Peyer's patch (tissue), 4 donors: Measurements from ENCODE around the gene TMEM72.

Experiments
- POLR2A ChIP-seq, 2 donors: fragments of 450-650 bp; IDR thresholded peaks; one replicate each; pipeline ENCODE4 v1.5.1; 2017; ENCODE audit warnings: antibody characterized with exemption in 2 of 2, mild to moderate bottlenecking in 2 of 2, moderate library complexity in 2 of 2
- TF ChIP-seq, protein P1 (sequence below), 6 experiments: fragments of 450-650 bp in 4 of 6; fragments of 200-600 bp in 2 of 6; sonication (generic) in 1 of 6; IDR thresholded peaks; one replicate each; pipeline ENCODE4 v1.5.1; 2017 to 2019; ENCODE audit warnings: antibody characterized with exemption in 6 of 6, mild to moderate bottlenecking in 3 of 6, moderate library complexity in 1 of 6

DNA sequence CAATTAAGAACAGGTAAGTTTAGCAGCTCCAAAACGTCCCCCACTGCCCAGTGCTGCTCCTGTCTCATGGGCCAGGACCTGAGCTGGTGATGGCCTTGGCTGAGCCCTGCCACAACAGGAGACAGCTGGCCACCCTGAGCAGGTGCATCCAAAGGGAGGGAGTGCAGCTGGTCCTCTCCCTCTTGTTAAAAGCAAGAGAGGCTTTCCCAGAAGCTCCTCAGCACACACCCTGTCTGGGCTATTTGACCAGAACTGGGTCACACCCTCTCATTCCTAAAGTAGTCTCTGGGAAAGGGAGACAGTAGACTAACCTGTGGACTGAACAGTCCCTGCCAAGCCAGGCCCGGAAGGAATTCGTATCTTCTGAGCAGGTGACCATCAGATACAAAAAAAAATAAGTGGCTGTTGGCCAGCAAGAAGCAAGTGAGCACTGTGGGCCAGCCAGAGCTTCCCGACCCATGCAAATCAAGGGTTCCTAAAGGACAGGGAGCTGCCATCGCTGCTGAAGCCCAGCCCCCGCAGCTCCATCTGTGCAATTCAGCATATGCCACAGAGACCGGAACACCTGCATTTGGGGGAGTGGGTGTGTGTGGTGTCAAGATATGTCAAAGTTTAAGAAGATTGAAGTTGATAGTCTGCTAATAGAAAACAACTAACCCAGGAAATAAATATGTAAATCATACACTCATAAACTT is 2.1 kb upstream of the TMEM72 start:
- TF ChIP-seq, protein P1, sequence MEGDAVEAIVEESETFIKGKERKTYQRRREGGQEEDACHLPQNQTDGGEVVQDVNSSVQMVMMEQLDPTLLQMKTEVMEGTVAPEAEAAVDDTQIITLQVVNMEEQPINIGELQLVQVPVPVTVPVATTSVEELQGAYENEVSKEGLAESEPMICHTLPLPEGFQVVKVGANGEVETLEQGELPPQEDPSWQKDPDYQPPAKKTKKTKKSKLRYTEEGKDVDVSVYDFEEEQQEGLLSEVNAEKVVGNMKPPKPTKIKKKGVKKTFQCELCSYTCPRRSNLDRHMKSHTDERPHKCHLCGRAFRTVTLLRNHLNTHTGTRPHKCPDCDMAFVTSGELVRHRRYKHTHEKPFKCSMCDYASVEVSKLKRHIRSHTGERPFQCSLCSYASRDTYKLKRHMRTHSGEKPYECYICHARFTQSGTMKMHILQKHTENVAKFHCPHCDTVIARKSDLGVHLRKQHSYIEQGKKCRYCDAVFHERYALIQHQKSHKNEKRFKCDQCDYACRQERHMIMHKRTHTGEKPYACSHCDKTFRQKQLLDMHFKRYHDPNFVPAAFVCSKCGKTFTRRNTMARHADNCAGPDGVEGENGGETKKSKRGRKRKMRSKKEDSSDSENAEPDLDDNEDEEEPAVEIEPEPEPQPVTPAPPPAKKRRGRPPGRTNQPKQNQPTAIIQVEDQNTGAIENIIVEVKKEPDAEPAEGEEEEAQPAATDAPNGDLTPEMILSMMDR (IDR thresholded peaks at IDR 0.05), result no peak
- no peak for TF ChIP-seq POLR2A (IDR thresholded peaks at IDR 0.05)
